HG02678 (cell line): ENCODE data around the gene RSRP1.
A peak's percentile ranks its signal among the peaks of the same experiment; 100 is the strongest.
"Not testable (repeated sequence)": the region's sequence is repeated elsewhere in the genome, so short reads cannot be mapped to it uniquely, and the experiment has no call there.

Source experiments
- ATAC-seq: cut with Tn5 transposase; IDR thresholded peaks from one replicate; pipeline ENCODE4 v1.9.1; 2021; ENCODE audit warnings: mild to moderate bottlenecking, moderate library complexity; ENCODE audit not compliant: unreplicated experiment

Gene RSRP1

DNA sequence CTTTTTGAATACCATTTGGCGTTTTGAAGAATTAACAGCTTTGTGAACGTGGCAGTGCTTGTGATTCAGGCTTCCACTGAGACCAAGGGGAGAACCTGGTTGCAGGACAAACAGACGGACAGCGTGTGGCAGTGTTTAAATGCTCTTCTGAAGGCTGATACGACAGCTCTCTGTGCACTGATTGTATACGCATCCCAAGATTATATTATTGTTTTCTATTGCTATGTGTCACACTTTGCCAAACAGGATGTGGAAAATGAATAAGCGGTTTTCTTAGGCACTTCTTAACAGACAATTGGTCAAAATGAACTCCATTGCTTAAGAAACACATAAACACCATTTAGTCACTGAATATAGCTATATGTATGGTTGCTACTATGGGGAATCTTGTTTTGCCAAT lies 12.6 kb upstream of the RSRP1 start:
- ATAC-seq = not testable (repeated sequence)

DNA sequence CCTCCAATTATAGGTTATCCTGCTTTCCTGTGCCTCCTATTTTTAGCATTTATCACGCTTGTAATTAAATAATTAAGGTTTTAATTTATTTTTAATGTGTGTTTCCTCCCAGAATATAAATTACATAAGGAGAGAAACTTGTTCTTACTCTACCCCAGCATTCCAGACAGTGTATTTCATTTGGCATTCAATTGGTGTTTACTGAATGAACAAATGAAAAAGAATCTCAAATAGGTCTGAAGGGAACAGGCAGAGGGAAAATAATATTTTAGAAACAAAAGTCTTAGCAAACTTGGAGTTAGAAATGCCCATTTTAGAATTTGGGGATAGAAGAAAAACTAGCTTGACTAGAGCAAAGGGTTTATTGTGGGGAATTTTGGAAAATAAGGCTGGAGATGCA lies 9.9 kb upstream of the RSRP1 start:
- no peak for ATAC-seq

DNA sequence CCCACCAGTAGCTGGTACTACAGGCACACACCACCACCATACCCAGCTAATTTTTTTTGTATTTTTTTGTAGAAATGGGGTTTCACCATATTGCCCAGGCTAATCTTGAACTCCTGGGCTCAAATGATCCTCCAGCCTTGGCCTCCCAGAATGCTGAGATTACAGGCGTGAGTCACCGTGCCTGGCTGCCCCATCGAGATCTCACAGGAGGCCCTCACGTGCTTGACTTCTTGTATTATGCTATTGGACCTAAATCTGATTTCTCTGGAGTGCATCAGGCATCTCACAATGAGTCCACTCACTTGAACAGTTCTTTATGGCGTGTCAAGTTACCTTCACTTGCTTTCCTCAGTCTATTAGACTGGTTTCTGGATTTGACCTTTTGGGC lies 9.3 kb upstream of the RSRP1 start:
- ATAC-seq = no peak

DNA sequence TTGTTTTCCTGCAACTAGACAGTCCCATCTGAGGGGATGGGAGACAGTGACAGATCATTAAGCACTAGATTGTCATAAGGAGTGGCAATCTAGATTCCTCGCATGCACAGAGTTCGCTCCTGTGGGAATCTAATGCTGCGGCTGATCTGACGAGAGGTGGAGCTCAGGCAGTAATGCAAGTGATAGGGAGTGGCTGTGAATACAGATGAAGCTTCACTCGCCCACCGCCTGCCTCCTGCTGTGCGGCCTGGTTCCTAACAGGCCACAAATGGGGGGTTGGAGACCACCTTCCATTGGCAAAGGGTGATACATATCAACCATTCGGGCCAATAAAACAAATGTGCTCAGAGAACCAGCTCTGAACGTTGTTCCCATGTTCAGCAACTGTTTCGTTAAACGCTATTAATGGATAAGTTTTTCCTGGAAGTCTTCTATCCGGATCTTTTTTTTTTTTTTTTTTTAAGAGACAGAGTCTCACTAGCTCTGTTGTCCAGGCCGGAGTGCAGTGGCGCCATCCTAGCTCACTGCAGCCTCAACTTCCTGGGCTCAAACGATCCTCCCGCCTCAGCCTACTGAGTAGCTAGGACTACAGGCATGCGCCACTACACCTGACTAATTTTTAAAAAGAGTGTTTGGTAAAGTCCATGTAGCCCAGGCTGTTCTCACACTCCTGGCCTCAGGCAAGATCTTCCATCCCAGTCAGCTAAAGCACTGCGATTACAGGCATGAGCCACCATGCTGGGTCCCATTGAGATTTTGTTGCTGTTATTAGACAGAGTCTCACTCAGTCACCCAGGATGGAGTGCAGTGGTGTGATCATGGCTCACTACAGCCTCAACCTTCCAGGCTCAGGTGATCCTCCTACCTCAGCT lies 8.7 kb upstream of the RSRP1 start:
- no peak for ATAC-seq

DNA sequence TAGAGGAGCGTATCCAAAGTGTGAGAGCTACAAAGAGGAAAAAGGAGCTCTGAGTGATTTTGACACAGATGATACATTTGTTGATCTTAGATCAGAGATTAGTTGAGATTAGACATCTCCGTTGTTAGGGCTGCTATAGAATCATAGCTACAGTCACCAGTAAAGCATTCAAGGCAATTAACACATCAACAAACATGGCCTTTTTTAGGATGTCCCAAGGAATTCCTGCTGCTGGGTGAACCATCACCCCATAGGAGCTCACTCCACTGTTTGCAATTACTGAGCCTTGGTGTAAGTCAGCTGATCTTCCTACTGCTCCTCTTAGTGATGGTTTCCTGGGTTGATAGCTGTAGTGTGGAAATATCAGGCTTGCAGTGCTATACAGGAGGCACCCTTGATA lies 6.7 kb upstream of the RSRP1 start:
- ATAC-seq = no peak

DNA sequence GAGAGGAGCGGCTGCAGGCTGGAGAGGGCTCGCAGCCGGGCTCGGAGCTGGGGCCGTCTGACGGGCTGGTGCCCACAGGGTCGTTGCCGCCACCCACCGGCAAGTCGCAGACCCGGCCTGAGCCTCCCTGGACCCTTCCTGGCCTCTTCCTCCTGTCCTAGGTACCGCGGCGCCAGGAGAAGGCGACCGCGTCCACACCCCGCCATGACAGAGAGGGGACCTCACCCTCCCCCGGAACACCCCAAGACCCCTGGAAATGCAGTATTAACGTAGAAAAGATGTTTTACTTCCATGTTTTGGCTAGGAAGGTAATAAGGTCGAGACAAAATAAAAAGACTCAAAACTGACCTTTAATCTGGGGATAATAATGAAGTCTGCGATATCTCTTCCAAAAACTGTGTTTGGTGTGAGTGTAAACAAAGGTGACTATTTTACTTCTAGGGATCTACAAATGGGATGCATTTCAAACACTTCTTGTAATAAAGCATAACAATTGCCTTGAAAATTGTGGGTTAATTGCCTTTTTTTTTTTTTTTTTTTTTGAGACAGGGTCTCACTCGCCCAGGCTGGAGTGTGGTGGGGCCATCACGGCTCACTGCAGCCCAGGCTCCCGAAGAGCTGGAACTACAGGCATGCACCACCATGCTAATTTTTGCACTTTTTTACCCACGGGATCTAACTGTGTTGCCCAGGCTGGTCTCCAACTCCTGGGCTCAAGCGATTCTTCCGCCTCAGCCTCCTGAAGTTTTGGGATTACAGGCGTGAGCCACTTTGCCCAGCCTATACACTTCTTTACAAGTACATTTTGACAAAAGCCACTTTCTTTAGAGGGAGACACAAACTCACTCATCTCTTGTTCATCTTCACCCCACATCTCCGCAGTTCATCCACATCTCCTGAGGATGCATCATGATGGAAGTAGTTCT lies 838 bp upstream of the RSRP1 start:
- peak; percentile 41 for ATAC-seq

DNA sequence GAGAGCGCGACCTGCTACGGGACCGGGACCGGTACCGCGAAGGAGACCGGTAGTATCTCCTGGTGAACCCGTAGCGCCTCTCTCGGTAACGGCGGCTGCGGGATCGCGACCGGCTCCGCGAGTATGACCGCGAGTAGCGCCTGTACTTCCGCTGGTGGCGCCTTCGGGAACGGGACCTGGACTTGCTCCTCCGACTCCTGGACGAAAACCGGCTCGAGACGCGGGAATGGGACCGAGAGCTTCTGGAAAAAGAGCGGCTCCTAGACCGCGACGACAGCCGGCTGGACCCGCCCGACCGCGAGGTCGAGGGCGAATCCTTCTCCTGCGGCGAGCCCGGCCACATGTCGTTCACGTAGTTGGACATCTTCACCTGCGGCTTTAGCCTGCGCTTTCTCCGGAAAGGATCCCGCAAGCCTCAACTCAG lies 642 bp downstream of the RSRP1 start:
- ATAC-seq = peak; percentile 2

DNA sequence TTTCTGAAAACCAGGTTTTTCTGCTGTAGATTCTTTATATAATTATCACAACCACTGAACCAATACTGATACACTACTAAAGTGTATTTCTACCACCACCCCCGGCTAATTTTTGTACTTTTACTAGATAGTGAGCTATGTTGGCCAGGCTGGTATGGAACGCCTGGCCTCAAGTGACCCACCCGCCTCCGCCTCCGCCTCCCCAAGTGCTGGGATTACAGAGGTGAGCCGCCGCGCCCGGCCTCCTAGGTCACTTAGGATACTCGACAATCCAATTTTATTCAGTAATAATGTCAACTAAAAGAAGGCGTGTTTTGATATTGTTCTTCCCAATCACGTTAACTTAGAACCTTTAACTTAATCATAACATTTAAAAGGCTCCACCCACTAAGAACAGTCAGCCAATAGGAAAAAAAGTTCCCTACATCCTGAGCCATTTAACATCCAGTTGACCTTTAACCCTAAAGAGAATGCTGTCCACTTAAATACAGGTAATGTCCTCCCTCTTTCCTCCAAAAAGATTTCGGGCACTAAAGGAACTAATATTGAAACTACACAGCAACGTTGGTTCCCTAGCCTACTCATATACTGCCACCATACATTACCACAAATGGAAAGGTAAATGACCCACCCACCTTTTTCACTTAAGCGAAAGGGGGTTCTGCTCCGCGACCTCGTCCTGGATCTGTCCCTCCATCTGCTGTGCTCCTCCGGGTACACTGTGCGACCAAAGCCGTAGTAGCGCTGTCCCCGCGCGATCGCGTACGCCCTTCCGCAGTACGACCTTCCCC lies 1.2 kb downstream of the RSRP1 start:
- ATAC-seq = no peak

DNA sequence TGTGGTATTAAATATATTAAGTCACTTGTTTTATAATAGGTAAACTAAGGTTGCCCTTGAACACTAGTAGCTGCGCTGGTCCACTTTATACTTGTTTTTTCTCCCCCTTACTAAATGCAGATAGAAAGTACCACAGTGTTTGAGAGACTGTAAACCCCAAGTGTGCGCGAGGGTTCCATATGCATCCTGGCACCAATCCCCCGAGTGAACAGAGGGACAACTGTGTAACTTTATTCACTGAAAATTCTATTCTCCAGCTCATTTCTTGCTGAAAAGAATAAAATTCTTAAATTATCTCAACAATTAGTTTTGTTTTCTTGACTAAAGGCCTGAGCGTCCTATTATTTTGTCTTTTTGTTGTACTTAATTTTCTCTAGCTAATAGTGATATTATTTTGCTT lies 1.9 kb downstream of the RSRP1 start:
- no peak for ATAC-seq

DNA sequence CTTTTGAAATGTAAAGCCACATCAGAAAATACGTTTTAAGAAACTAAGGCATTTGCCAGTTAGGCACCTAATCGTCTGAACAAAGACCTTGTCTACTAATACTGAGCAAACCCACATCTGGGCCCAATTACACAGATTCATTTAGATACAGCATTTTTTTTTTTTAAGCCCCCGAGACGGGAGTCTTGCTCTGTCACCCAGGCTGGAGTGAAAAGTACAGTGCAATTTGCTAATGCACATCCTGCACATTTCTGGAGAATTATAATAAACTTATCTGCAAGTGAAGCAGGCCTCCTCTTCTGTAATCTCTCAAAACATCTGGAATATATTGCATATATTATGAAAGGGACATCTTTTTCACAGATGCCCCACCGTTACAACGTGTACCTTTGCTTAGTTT lies 3.3 kb downstream of the RSRP1 start:
- no peak for ATAC-seq

DNA sequence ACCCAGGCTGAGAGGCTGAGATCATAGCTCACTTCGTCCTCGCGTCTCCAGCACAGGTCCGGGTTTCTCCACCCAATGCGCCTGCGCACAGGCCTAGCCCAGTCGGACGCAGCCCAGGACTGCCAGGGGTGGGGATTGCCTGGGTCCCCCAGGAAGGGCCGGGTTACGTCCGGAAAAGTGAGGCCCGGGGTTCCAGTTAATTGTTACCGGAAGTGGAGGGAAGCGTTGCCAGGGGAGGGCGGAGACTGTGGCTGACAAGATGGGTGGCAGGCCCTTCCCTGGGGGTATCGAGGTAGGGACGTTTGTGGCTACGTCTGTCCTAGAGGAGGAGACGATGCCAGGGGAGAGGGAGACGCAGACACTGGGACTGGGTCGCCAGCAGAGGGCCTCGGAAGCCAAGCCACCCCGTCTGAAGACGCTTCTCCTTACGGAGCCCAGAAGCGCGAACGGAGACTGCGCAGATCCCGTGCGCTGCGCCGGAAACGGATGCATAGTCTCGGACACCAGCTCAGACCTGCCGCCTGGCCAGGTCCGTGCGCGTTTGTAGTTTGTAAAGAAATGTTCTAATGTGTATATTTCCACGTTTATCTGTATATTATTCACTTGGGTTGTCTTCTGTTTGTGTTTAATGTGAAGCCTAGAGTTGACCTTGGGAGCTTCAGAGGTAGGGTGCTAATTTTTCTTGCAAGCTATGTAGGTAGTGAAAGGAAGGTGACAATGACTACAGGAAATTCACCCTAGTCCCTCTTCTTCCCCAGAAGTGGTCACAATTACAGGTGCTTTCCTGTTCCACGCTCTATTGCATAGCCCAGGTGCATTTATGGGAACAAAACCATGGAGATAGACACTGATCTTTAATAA lies 7.3 kb downstream of the RSRP1 start:
- peak; percentile 77 for ATAC-seq

DNA sequence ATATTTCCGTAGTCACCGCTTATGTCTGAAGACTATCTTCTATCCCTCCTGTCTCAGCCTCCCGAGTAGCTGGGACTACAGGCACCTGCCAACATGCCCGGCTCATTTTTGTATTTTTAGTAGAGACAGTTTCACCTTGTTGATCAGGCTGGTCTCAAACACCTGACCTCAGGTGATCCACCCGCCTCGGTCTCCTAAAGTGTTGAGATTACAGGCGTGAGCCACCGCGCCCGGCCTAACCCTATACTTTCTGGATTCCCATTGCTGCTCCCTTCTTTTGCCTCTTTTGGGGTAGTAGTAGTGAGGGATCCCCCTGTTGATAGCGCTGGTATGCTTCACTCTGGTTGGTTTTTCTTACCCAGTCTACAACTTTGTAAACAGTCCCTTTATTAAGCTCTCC lies 9.2 kb downstream of the RSRP1 start:
- no peak for ATAC-seq

DNA sequence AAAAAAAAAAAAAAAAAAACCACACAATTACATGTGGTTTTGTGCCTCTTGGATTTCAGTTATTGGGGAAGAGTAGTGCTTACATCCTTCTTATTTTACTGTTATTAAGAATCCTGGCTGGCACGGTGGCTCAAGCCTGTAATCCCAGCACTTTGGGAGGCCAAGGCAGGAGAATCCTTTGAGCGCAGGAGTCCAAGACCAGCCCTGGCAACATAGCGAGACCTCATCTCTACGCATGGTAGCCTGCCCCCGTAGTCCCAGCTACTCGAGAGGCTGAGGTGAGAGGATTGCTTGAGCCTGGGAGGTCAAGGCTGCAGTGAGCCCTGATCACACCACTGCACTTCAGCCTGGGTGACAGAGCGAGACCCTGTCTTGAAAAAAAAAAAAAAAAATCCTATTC lies 11.0 kb downstream of the RSRP1 start:
- ATAC-seq = not testable (repeated sequence)

DNA sequence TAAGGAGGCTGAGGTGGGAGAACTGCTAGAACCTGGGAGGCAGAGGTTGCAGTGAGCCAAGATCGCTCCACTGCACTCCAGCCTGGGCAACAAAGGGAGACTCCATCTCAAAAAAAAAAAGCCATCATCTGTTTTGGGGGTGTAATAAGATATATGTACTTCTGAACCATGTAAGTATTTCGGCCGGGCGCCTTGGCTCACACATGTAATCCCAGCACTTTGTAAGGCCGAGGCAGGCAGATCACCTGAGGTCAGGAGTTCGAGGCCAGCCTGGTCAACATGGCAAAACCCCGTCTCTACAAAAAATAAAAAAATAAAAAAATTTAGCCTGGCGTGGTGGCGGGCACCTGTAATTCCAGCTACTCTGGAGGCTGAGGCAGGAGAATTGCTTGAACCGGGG lies 11.8 kb downstream of the RSRP1 start:
- ATAC-seq = not testable (repeated sequence)

DNA sequence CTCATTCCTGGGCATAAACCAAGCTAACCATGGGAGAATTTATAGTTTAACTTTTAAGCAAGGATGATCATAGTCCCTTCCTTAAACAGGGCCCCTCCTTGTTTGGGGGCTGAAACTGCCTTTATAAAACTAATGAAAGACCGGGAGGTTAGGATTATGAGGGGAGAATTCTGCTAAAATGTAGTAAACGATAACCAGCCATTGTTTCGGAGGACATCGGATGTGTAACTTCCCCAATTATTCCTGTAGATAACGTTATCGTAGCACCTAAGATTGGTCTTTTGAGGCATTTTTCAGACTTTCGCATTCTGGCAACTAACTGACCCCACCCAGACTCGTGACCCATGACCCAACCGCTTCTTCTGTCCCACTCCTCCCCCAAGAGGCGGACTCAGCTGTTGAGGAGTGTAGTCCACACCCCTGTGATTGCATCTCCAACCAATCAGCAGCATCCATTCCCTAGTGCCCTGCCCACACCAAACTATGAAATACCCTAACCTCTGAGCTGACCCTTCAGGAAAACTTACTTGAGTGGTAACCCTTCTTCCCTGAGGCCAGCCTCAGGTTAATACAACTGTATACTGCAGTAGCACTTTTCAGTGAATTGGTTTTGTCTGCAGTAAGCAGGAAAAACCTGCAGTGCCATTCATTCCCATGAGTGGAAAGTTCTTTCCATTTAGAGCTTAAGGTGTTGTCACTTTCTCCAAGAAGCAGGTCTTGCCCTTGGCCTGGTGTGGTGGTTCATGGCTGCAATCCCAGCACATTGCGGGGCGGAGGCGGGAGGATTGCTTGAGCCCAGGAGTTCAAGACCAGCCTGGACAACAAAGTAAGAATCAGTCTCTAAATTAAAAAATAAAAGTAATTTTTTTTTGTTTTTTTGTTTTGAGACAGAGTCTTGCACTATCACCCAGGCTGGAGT lies 14.1 kb downstream of the RSRP1 start:
- peak; percentile 54 for ATAC-seq

DNA sequence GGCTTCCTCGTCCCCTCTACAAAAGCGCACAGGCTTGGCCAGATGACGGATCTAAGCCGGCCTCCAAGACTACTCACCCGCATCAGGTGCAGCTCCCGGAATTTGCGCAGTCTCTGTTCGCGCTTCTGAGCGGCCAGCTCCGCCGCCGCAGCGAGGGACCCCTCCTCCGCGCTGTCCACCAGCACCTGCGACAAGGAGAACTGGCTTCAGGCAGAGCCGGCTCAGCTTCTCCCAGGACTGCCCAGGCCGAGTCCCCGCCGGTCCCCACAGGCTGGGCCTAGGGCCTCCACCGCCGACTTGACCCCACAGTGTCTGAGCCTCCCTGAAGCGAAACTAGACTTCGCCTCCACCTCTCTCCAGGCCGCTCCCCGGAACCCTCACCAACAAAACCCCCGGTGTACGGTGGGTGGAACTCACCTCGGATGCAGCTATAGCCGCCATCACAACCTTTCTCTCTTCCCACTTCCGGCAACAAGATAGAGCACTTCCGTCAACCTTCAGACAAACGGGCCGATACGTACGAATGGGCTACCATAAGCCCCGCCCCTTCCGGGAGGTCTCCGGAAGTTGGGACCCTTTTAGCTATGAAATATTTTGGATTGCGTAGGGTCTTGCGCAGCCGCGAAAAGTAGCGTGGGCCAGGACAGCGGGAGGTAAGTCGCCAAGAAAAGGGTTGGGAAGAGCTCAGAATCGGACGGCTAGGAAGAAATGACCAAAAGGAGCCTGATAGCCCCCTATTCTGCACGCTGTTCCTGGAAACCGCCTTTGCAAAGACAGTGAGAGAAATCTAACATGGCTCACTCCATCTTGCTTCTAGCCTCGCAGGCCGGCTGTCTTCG lies 15.0 kb downstream of the RSRP1 start, which contains the start of gene SYF2:
Gene SYF2 (minus strand): TSS at position 476 of the 839 bp plus-strand sequence. CDS start 35 bp downstream, at position 441.
- ATAC-seq = peak; percentile 81

DNA sequence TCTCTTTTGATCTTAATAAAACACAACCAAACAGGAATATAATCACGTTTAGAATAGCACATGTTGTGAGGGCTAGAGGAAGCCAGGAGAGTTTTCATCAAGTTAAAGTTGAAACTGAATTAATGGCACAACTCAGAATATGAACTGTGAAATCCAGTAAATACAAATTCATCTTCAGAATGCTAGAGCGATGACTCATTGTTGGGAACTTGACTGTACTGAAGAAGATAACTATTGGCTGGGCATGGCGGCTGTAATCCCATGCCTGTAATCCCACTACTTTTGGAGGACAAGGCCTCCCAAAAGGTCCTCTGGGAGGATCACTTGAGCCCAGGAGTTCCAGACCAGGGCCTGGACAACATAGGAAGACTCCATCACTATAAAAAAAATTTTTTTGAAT lies 23.8 kb downstream of the RSRP1 start:
- ATAC-seq = no peak

DNA sequence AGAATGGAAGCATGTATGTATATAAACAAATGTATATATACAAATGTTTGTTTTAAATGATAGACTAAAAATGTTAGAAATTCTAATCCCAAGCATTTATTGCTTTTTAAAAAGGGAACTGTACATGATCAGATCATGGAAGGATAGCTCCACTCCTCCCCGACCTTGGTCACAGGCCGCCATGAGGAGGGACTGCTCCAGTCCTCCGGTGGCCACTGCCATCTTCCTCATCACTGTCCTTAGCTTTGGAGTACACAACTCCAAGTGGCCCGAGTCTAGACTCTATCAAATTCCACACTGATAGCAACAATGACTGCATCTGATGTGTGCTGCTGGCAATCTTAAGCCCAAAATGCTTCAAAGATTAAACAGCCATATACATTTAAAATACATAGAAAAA lies 24.6 kb downstream of the RSRP1 start:
- ATAC-seq = no peak
